ENCODE measurements around the gene ATP6V1C2.

The ATP6V1C2 gene

GRCh38 chr2:10753156-10753555, 31.7 kb downstream of the ATP6V1C2 start:
- H3K4me3 Mint-ChIP-seq, result no peak overlapping the region
- no peaks in the 10 kb centered on the region for H3K9me3 Mint-ChIP-seq

GRCh38 chr2:10753876-10754275, 32.4 kb downstream of the ATP6V1C2 start:
- H3K4me3 Mint-ChIP-seq, result no peak overlapping the region
- H3K27me3 Mint-ChIP-seq (ENCODE audit: low read depth), result peaks cover 9% of the 10 kb centered on the region
- no peaks in the 10 kb centered on the region for H3K4me1 Mint-ChIP-seq (ENCODE audit: low read depth)
- no peaks in the 10 kb centered on the region for H3K9me3 Mint-ChIP-seq
- no peaks in the 10 kb centered on the region for H3K36me3 Mint-ChIP-seq (ENCODE audit: low read depth)
- no peak overlapping the region for H3K27ac Mint-ChIP-seq

More at GRCh38 chr2:10753156-10753555, 31.7 kb downstream of the ATP6V1C2 start:
- Mint-ChIP-seq H3K4me1 (ENCODE audit: low read depth) (no peaks in the 10 kb centered on the region), H3K36me3 (ENCODE audit: low read depth) (no peaks in the 10 kb centered on the region), H3K27me3 (ENCODE audit: low read depth) (peaks cover 9% of the 10 kb centered on the region), H3K27ac (no peak overlapping the region)

- no peaks in the 10 kb centered on the region for H3K36me3 Mint-ChIP-seq (ENCODE audit: low read depth)
- H3K27ac Mint-ChIP-seq, result no peak overlapping the region
- H3K4me1 Mint-ChIP-seq (ENCODE audit: low read depth), result no peaks in the 10 kb centered on the region
- H3K9me3 Mint-ChIP-seq, result no peaks in the 10 kb centered on the region
- no peak overlapping the region for H3K4me3 Mint-ChIP-seq
- H3K27me3 Mint-ChIP-seq (ENCODE audit: low read depth), result peaks cover 6% of the 10 kb centered on the region
Observed at GRCh38 chr2:10755621-10756020, 34.2 kb downstream of the ATP6V1C2 start.

- H3K27me3 Mint-ChIP-seq (ENCODE audit: low read depth), result no peaks in the 10 kb centered on the region
- H3K27ac Mint-ChIP-seq, result no peak overlapping the region
- no peaks in the 10 kb centered on the region for H3K36me3 Mint-ChIP-seq (ENCODE audit: low read depth)
- no peaks in the 10 kb centered on the region for H3K4me1 Mint-ChIP-seq (ENCODE audit: low read depth)
- no peak overlapping the region for H3K4me3 Mint-ChIP-seq
- H3K9me3 Mint-ChIP-seq, result no peaks in the 10 kb centered on the region
Observed at GRCh38 chr2:10757814-10758286, 36.4 kb downstream of the ATP6V1C2 start.

GRCh38 chr2:10759151-10759714, 37.8 kb downstream of the ATP6V1C2 start:
- H3K9me3 Mint-ChIP-seq, result no peaks in the 10 kb centered on the region
- H3K27me3 Mint-ChIP-seq (ENCODE audit: low read depth), result no peaks in the 10 kb centered on the region
- no peaks in the 10 kb centered on the region for H3K4me1 Mint-ChIP-seq (ENCODE audit: low read depth)
- no peaks in the 10 kb centered on the region for H3K36me3 Mint-ChIP-seq (ENCODE audit: low read depth)
- no peak overlapping the region for H3K4me3 Mint-ChIP-seq
- H3K27ac Mint-ChIP-seq, result no peak overlapping the region

- Mint-ChIP-seq H3K9me3 (no peaks in the 10 kb centered on the region), H3K4me1 (ENCODE audit: low read depth) (no peaks in the 10 kb centered on the region), H3K27ac (no peak overlapping the region), H3K27me3 (ENCODE audit: low read depth) (no peaks in the 10 kb centered on the region), H3K4me3 (no peak overlapping the region), H3K36me3 (ENCODE audit: low read depth) (no peaks in the 10 kb centered on the region)
Observed at GRCh38 chr2:10760794-10761504, 39.5 kb downstream of the ATP6V1C2 start.

GRCh38 chr2:10761591-10761990, 40.2 kb downstream of the ATP6V1C2 start:
- no peaks in the 10 kb centered on the region for H3K4me1 Mint-ChIP-seq (ENCODE audit: low read depth)
- H3K27ac Mint-ChIP-seq, result no peak overlapping the region
- H3K4me3 Mint-ChIP-seq, result no peak overlapping the region
- H3K36me3 Mint-ChIP-seq (ENCODE audit: low read depth), result no peaks in the 10 kb centered on the region
- H3K9me3 Mint-ChIP-seq, result no peaks in the 10 kb centered on the region
- H3K27me3 Mint-ChIP-seq (ENCODE audit: low read depth), result no peaks in the 10 kb centered on the region

GRCh38 chr2:10762651-10763460, 41.4 kb downstream of the ATP6V1C2 start:
- no peak overlapping the region for H3K4me3 Mint-ChIP-seq
- no peaks in the 10 kb centered on the region for H3K4me1 Mint-ChIP-seq (ENCODE audit: low read depth)
- H3K27me3 Mint-ChIP-seq (ENCODE audit: low read depth), result no peaks in the 10 kb centered on the region
- H3K36me3 Mint-ChIP-seq (ENCODE audit: low read depth), result no peaks in the 10 kb centered on the region
- no peaks in the 10 kb centered on the region for H3K9me3 Mint-ChIP-seq
- no peak overlapping the region for H3K27ac Mint-ChIP-seq

GRCh38 chr2:10763461-10763800, 42.0 kb downstream of the ATP6V1C2 start:
- no peaks in the 10 kb centered on the region for H3K9me3 Mint-ChIP-seq
- no peaks in the 10 kb centered on the region for H3K36me3 Mint-ChIP-seq (ENCODE audit: low read depth)
- H3K4me1 Mint-ChIP-seq (ENCODE audit: low read depth), result no peaks in the 10 kb centered on the region
- H3K27ac Mint-ChIP-seq, result no peak overlapping the region
- H3K27me3 Mint-ChIP-seq (ENCODE audit: low read depth), result no peaks in the 10 kb centered on the region
- H3K4me3 Mint-ChIP-seq, result no peak overlapping the region

GRCh38 chr2:10764096-10764785, 42.8 kb downstream of the ATP6V1C2 start:
- Mint-ChIP-seq H3K27ac (no peak overlapping the region), H3K9me3 (no peaks in the 10 kb centered on the region), H3K4me1 (ENCODE audit: low read depth) (no peaks in the 10 kb centered on the region), H3K36me3 (ENCODE audit: low read depth) (no peaks in the 10 kb centered on the region), H3K4me3 (no peak overlapping the region), H3K27me3 (ENCODE audit: low read depth) (no peaks in the 10 kb centered on the region)

GRCh38 chr2:10764896-10765295, 43.5 kb downstream of the ATP6V1C2 start:
- Mint-ChIP-seq H3K27ac (no peak overlapping the region), H3K4me3 (no peak overlapping the region), H3K4me1 (ENCODE audit: low read depth) (no peaks in the 10 kb centered on the region), H3K36me3 (ENCODE audit: low read depth) (no peaks in the 10 kb centered on the region), H3K27me3 (ENCODE audit: low read depth) (no peaks in the 10 kb centered on the region), H3K9me3 (no peaks in the 10 kb centered on the region)

GRCh38 chr2:10765461-10765860, 44.0 kb downstream of the ATP6V1C2 start:
- no peaks in the 10 kb centered on the region for H3K4me1 Mint-ChIP-seq (ENCODE audit: low read depth)
- no peaks in the 10 kb centered on the region for H3K27me3 Mint-ChIP-seq (ENCODE audit: low read depth)
- no peaks in the 10 kb centered on the region for H3K9me3 Mint-ChIP-seq
- no peaks in the 10 kb centered on the region for H3K36me3 Mint-ChIP-seq (ENCODE audit: low read depth)
- no peak overlapping the region for H3K27ac Mint-ChIP-seq
- no peak overlapping the region for H3K4me3 Mint-ChIP-seq

GRCh38 chr2:10765914-10766313, 44.5 kb downstream of the ATP6V1C2 start:
- Mint-ChIP-seq H3K36me3 (ENCODE audit: low read depth) (no peaks in the 10 kb centered on the region), H3K9me3 (no peaks in the 10 kb centered on the region), H3K27ac (no peak overlapping the region), H3K4me3 (no peak overlapping the region), H3K27me3 (ENCODE audit: low read depth) (no peaks in the 10 kb centered on the region), H3K4me1 (ENCODE audit: low read depth) (no peaks in the 10 kb centered on the region)

- Mint-ChIP-seq H3K36me3 (ENCODE audit: low read depth) (no peaks in the 10 kb centered on the region), H3K4me1 (ENCODE audit: low read depth) (no peaks in the 10 kb centered on the region), H3K27ac (no peak overlapping the region), H3K4me3 (no peak overlapping the region), H3K27me3 (ENCODE audit: low read depth) (no peaks in the 10 kb centered on the region), H3K9me3 (no peaks in the 10 kb centered on the region)
Observed at GRCh38 chr2:10768063-10768507, 46.7 kb downstream of the ATP6V1C2 start.

Measured in T-helper 1 cell treated with Interleukin-12 subunit alpha and Interleukin-12 subunit beta and Interleukin-4 antibody, amounts not matched to agents 30 μg/mL and 1 μg/mL, for 36 hours (primary cell).